Measurements from ENCODE around the gene APOBEC3B.
"Not testable (repeated sequence)": the region's sequence is repeated elsewhere in the genome, so short reads cannot be mapped to it uniquely, and the experiment has no call there.

The APOBEC3B gene

GRCh38 chr22:38981992-38982927 is at the start of gene APOBEC3B:
APOBEC3B (plus strand) TSS chr22:38982347; CDS start chr22:38982454, 107 bp downstream.
- DNase-seq (ENCODE audit: low read depth): peak; percentile 70

- no peak for DNase-seq (ENCODE audit: low read depth)
Observed at GRCh38 chr22:38935023-38935422, 47.1 kb upstream of the APOBEC3B start.

- DNase-seq (ENCODE audit: low read depth): no peak
Observed at GRCh38 chr22:38935616-38936015, 46.5 kb upstream of the APOBEC3B start.

- no peak for DNase-seq (ENCODE audit: low read depth)
Observed at GRCh38 chr22:38936562-38936961, 45.6 kb upstream of the APOBEC3B start.

GRCh38 chr22:38937036-38937435 is 45.1 kb upstream of the APOBEC3B start:
- DNase-seq (ENCODE audit: low read depth): no peak

- no peak for DNase-seq (ENCODE audit: low read depth)
Observed at GRCh38 chr22:38937541-38937940, 44.6 kb upstream of the APOBEC3B start.

GRCh38 chr22:38938221-38938620 is 43.9 kb upstream of the APOBEC3B start:
- no peak for DNase-seq (ENCODE audit: low read depth)

- no peak for DNase-seq (ENCODE audit: low read depth)
Observed at GRCh38 chr22:38938925-38939324, 43.2 kb upstream of the APOBEC3B start.

GRCh38 chr22:38940811-38941384 is 41.2 kb upstream of the APOBEC3B start:
- DNase-seq (ENCODE audit: low read depth): no peak

- no peak for DNase-seq (ENCODE audit: low read depth)
Observed at GRCh38 chr22:38941488-38941987, 40.6 kb upstream of the APOBEC3B start.

- DNase-seq (ENCODE audit: low read depth): no peak
Observed at GRCh38 chr22:38942702-38943101, 39.4 kb upstream of the APOBEC3B start.

GRCh38 chr22:38943201-38943600 is 38.9 kb upstream of the APOBEC3B start:
- no peak for DNase-seq (ENCODE audit: low read depth)

- no peak for DNase-seq (ENCODE audit: low read depth)
Observed at GRCh38 chr22:38943882-38944281, 38.3 kb upstream of the APOBEC3B start.

- DNase-seq (ENCODE audit: low read depth): no peak
Observed at GRCh38 chr22:38944653-38945052, 37.5 kb upstream of the APOBEC3B start.

GRCh38 chr22:38945706-38946338 is 36.3 kb upstream of the APOBEC3B start:
- not testable (repeated sequence) for DNase-seq (ENCODE audit: low read depth)

GRCh38 chr22:38946771-38947170 is 35.4 kb upstream of the APOBEC3B start:
- no peak for DNase-seq (ENCODE audit: low read depth)

- no peak for DNase-seq (ENCODE audit: low read depth)
Observed at GRCh38 chr22:38947321-38948140, 34.6 kb upstream of the APOBEC3B start.

GRCh38 chr22:38948181-38948940 is 33.8 kb upstream of the APOBEC3B start:
- DNase-seq (ENCODE audit: low read depth): no peak

- no peak for DNase-seq (ENCODE audit: low read depth)
Observed at GRCh38 chr22:38949889-38950405, 32.2 kb upstream of the APOBEC3B start.

GRCh38 chr22:38950527-38951295 is 31.4 kb upstream of the APOBEC3B start:
- no peak for DNase-seq (ENCODE audit: low read depth)
